WI38 (cell line): ENCODE data around the gene TTC21A.

Source experiments
- H3K4me3 ChIP-seq: 2 replicates; pipeline ENCODE4 v1.5.1; 2011; ENCODE audit warnings: low read depth, mild to moderate bottlenecking, control low read depth, low read length
- CTCF ChIP-seq: IDR thresholded peaks from 2 replicates; pipeline ENCODE4 v1.5.1; 2012; ENCODE audit warnings: low read depth, mild to moderate bottlenecking, control low read depth, low read length

TTC21A gene

GRCh38 chr3:39126532-39127071, 19.1 kb downstream of the TTC21A start:
- peak; percentile 52; the same call in 1 of the 2 replicates for TF ChIP-seq CTCF
- no peak overlapping the region for H3K4me3 ChIP-seq

GRCh38 chr3:39127269-39127907, 19.9 kb downstream of the TTC21A start:
- H3K4me3 ChIP-seq = no peak overlapping the region
- no peak for TF ChIP-seq CTCF

GRCh38 chr3:39127908-39128304, 20.4 kb downstream of the TTC21A start:
- no peak for TF ChIP-seq CTCF
- H3K4me3 ChIP-seq = no peak overlapping the region

- no peak overlapping the region for H3K4me3 ChIP-seq
- no peak for TF ChIP-seq CTCF
These were observed 21.5 kb downstream of the TTC21A start for GRCh38 chr3:39128951-39129350.

GRCh38 chr3:39130026-39130425, 22.5 kb downstream of the TTC21A start:
- no peak overlapping the region for H3K4me3 ChIP-seq
- TF ChIP-seq CTCF = no peak

- no peak overlapping the region for H3K4me3 ChIP-seq
- TF ChIP-seq CTCF = no peak
These were observed 23.3 kb downstream of the TTC21A start for GRCh38 chr3:39130693-39131265.
